Adrenal gland (tissue), 12 donors: ENCODE measurements around the gene DOCK10. TPM values are rescaled to one million over a fixed set of nuclear protein-coding genes. Genes with fewer than 3 reads are reported as not detected.

Source experiments
- DNase-seq, 7 donors: peaks; one replicate each; pipeline ENCODE4 v3.0.0-alpha.2; 2019 to 2020
- H3K27ac ChIP-seq, 5 donors: fragments of 200-600 bp; sonication (generic) in 4 of 5; 1 replicate in 3 of 5; 2 replicates in 2 of 5; pipeline versions ENCODE4 v1.5.1 to v1.8.0; 2016 to 2020; ENCODE audit warnings: mild to moderate bottlenecking in 1 of 5
- H3K27me3 ChIP-seq: fragments of 200-600 bp; 2 replicates; pipeline ENCODE4 v1.8.0; 2021
- H3K36me3 ChIP-seq, 2 donors: fragments of 200-600 bp; replicated peaks in 1 of 2; 1 replicate in 1 of 2; 2 replicates in 1 of 2; pipeline versions ENCODE4 v1.5.1 to v1.8.0; 2018 to 2022
- H3K4me1 ChIP-seq, 2 donors: fragments of 200-600 bp; replicated peaks in 1 of 2; 1 replicate in 1 of 2; 2 replicates in 1 of 2; pipeline versions ENCODE4 v1.5.1 to v1.8.0; 2018 to 2021
- H3K4me3 ChIP-seq, 4 donors: fragments of 200-600 bp; sonication (generic) in 3 of 4; one replicate each; pipeline ENCODE4 v1.5.1; 2016 to 2018
- H3K9me3 ChIP-seq, 3 donors: fragments of 200-600 bp; sonication (generic) in 1 of 3; replicated peaks in 1 of 3; 1 replicate in 2 of 3; 2 replicates in 1 of 3; pipeline versions ENCODE4 v1.5.1 to v1.8.0; 2016 to 2021
- POLR2A ChIP-seq, 2 donors: fragments of 450-650 bp; IDR thresholded peaks; one replicate each; pipeline ENCODE4 v1.6.1; 2017; ENCODE audit warnings: antibody characterized with exemption in 2 of 2, mild to moderate bottlenecking in 2 of 2, moderate library complexity in 1 of 2
- WGBS, 4 donors: extraction: QIAGEN DNeasy Blood & Tissue Kit in 2 of 4; methylation state at CpG; one replicate each; pipeline versions ENCODE4 v1.1.5 to v1.1.7; 2013 to 2017; 5-methylcytosine and 5-hydroxymethylcytosine counted together
- intact Hi-C, 2 donors: fragments of 100-400 bp; cut with DNase I; formaldehyde crosslinking; loops; one replicate each; pipeline versions ENCODE4 v1.14.1 to v1.15.0; 2022 to 2023
- microRNA-seq, 3 donors: library from miRNA; unstranded; fragments of <30 nt; microRNA quantifications; one replicate each; pipeline ENCODE4, GENCODE V29; 2017 to 2020
- polyA plus RNA-seq, 3 donors: library from polyadenylated mRNA; stranded (reverse); fragments of 200-250 nt in 2 of 3; fragments of 350-450 nt in 1 of 3; fragmentation: Illumina TruSeq in 1 of 3; extraction: RNeasy Lipid Tissue Mini Kit (QIAGEN cat#74804) in 1 of 3; gene quantifications; one replicate each; pipeline ENCODE4 v1.2.3, GENCODE V29; 2013 to 2014
- small RNA-seq, 2 donors: library from RNA; depleted of rRNA; stranded (forward); fragments of <200 nt; gene quantifications; one replicate each; pipeline ENCODE3, GENCODE V24; 2016
- total RNA-seq, 9 donors: library from RNA; depleted of rRNA in 4 of 9; stranded (reverse); fragments of >200 nt in 4 of 9; fragments of 120-200 nt in 1 of 9; fragmentation: NEBNext Ultra II Directional in 1 of 9; extraction: Animal tissue kit (Norgen Biotek cat#: 25700) in 1 of 9; gene quantifications; one replicate each; pipeline versions ENCODE4 v1.1.0 to v1.2.4, GENCODE V29; 2013 to 2023
- TF ChIP-seq, protein P1 (sequence below), 6 experiments: fragments of 450-650 bp in 4 of 6; fragments of 200-600 bp in 2 of 6; sonication (generic) in 1 of 6; IDR thresholded peaks; 1 replicate in 5 of 6; 2 replicates in 1 of 6; pipeline versions ENCODE4 v1.5.1 to v1.8.0; 2016 to 2021; ENCODE audit warnings: antibody characterized with exemption in 6 of 6, mild to moderate bottlenecking in 2 of 6, moderate library complexity in 1 of 6
- donor health status: healthy with polysubstance abuse.
- donor health status: Bipolar disorder and iron deficiency.
- donor health status: DM: yes; HTN: yes; CAD: no.
- donor health status: DM: no; HTN: no; CAD: no.
- donor health status: DM: no; HTN: no; CAD: no.
- donor health status: DM: yes; HTN: yes; CAD: no.

The DOCK10 gene
- total and polyA plus RNA-seq, 12 donors, result 6.2 to 40.8 (median 20.0) TPM

DNA sequence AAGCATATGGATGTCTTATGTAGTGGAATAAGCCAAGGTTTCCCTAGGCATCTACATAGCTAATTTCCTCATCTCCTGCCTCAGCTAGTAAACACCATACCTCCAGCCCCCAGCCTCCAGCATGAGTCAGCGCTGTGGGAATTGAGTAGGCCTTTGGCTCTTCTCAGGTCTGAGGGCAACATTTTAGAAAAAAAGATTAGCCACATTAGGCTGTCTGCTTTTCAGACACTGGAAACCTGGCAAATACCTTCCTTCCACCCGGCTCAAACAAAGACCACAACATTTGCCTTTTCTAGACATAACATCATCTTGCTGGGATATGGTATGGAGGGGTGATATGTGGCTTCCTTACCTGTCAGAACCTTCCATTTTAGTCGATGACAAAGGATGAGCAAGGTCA, 320.0 kb downstream of the DOCK10 start:
- WGBS, 4 donors, result 68 to 80% (median 76%) methylated on average over 3 of the region's 3 CpGs
- Histone ChIP-seq H3K27ac (no peak overlapping the region), H3K4me1 (no peaks in the 10 kb centered on the region), H3K9me3 (no peaks in the 10 kb centered on the region), H3K4me3 (no peak overlapping the region), H3K36me3 (no peaks in the 10 kb centered on the region), H3K27me3 (no peaks in the 10 kb centered on the region)
- intact Hi-C loops, result no loop called here
- no peak for TF ChIP-seq POLR2A (IDR thresholded peaks at IDR 0.05)
- TF ChIP-seq, protein P1, sequence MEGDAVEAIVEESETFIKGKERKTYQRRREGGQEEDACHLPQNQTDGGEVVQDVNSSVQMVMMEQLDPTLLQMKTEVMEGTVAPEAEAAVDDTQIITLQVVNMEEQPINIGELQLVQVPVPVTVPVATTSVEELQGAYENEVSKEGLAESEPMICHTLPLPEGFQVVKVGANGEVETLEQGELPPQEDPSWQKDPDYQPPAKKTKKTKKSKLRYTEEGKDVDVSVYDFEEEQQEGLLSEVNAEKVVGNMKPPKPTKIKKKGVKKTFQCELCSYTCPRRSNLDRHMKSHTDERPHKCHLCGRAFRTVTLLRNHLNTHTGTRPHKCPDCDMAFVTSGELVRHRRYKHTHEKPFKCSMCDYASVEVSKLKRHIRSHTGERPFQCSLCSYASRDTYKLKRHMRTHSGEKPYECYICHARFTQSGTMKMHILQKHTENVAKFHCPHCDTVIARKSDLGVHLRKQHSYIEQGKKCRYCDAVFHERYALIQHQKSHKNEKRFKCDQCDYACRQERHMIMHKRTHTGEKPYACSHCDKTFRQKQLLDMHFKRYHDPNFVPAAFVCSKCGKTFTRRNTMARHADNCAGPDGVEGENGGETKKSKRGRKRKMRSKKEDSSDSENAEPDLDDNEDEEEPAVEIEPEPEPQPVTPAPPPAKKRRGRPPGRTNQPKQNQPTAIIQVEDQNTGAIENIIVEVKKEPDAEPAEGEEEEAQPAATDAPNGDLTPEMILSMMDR (IDR thresholded peaks at IDR 0.05), result no peak
- DNase-seq, result no peak

DNA sequence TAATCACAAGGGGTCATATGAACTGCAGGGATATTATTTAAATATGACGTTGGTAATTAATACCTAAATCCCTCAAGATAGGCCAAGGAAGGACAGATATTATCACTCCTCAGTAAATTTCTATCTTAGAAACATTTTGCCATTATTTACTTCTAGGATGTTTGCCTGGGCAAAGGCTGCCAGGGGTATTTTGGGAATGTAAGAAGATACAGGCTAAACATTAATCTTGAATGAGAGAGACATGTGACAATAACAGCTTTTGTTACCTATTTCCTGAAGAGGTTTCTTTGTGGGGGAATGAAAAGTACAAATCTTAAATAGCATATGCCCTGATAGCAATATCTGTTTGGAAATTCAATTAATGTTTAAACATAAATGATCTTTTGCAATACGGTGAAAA, 325.3 kb downstream of the DOCK10 start:
- 70 to 82% (median 72%) methylated on average over 2 of the region's 2 CpGs for WGBS, 4 donors
- Histone ChIP-seq H3K9me3 (no peaks in the 10 kb centered on the region), H3K4me1 (no peaks in the 10 kb centered on the region), H3K27ac (no peak overlapping the region), H3K27me3 (no peaks in the 10 kb centered on the region), H3K4me3 (no peak overlapping the region), H3K36me3 (no peaks in the 10 kb centered on the region)
- intact Hi-C loops, result no loop called here
- DNase-seq, result no peak
- TF ChIP-seq POLR2A (IDR thresholded peaks at IDR 0.05), result no peak
- TF ChIP-seq, protein P1 (IDR thresholded peaks at IDR 0.05), result no peak

DNA sequence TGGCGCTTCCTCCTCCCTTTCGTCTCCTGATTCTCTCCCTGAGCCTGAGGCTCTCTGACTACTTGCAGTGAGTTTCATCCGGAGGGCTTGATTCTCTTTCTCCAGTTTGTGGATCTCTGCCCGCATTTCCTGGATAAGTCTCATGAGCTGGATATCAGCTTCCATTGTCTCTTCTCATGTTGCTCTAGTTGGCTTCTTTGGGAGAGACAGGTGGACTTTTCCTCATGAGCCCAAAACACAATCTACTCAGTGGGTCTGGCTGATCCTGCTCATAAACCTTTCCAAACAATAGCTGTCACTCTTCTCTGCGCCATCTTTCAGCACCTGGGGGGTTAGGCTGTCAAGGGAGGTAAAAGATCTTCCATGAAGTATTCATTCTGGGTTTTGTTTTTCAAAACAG, 326.1 kb downstream of the DOCK10 start, which contains the start of gene CCDC195:
CCDC195 (minus strand) TSS at position 165 of the 400 bp plus-strand sequence; CDS start at position 165, 0 bp downstream.
- Histone ChIP-seq H3K36me3 (no peaks in the 10 kb centered on the region), H3K4me3 (no peak within 1 kb of the TSS), H3K4me1 (no peaks in the 10 kb centered on the region), H3K9me3 (no peaks in the 10 kb centered on the region), H3K27me3 (no peaks in the 10 kb centered on the region), H3K27ac (no peak within 1 kb of the TSS)
- intact Hi-C loops, result no loop called here
- no peak for DNase-seq
- TF ChIP-seq POLR2A (IDR thresholded peaks at IDR 0.05), result no peak
- TF ChIP-seq, protein P1 (IDR thresholded peaks at IDR 0.05), result no peak
- WGBS, 4 donors, result 84 to 94% (median 88%) methylated on average over 5 of the region's 5 CpGs

Small RNAs within 50 kb of the gene (microRNA-seq; reads per million reads assigned to microRNA genes)
- 0.28 to 0.45 (median 0.38) reads per million in 3 donors for gene MIR4439

Small RNAs within 50 kb of the gene (small RNA-seq; reads per million reads assigned to genes)
- gene MIR4439, result 0.08 to 0.12 reads per million in 2 donors
